H1 (cell line): ENCODE measurements around the gene MBLAC1. TPM values are rescaled to one million over a fixed set of nuclear protein-coding genes. Genes with fewer than 3 reads are reported as not detected.

Source experiments
- ATF3 ChIP-seq: IDR thresholded peaks from 2 replicates; pipeline ENCODE4 v1.6.1; 2011; ENCODE audit warnings: low read depth, mild to moderate bottlenecking, low read length; ENCODE audit not compliant: insufficient read depth
- BACH1 ChIP-seq: IDR thresholded peaks from 2 replicates; pipeline ENCODE4 v1.6.1; 2012; ENCODE audit warnings: low read length, improper control_type of control experiment
- BCL11A ChIP-seq, 2 experiments: IDR thresholded peaks; one replicate each; pipeline ENCODE4 v1.6.1; 2011; ENCODE audit warnings: low read depth in 2 of 2, low read length in 2 of 2, mild to moderate bottlenecking in 2 of 2
- CBX8 ChIP-seq: fragments of 300-800, 300-1000 bp; sonication (generic); IDR thresholded peaks from 2 replicates; pipeline ENCODE4 v1.7.1; 2016; ENCODE audit warnings: low read depth, low read length, borderline replicate concordance
- CREB1 ChIP-seq: IDR thresholded peaks from 2 replicates; pipeline ENCODE4 v1.6.1; 2012; ENCODE audit warnings: inconsistent platforms
- E2F6 ChIP-seq: IDR thresholded peaks from 2 replicates; pipeline ENCODE4 v1.6.1; 2012; ENCODE audit warnings: inconsistent platforms
- GTF2F1 ChIP-seq: IDR thresholded peaks from 2 replicates; pipeline ENCODE4 v1.6.1; 2012; ENCODE audit warnings: low read depth, low read length, improper control_type of control experiment, borderline replicate concordance
- HDAC6 ChIP-seq: IDR thresholded peaks from one replicate; pipeline ENCODE4 v1.7.1; 2012; ENCODE audit warnings: low read depth, mild to moderate bottlenecking, inconsistent platforms, low read length, moderate library complexity
- JUN ChIP-seq: IDR thresholded peaks from 2 replicates; pipeline ENCODE4 v1.6.1; 2011; ENCODE audit warnings: low read depth, mild to moderate bottlenecking, improper control_type of control experiment, low read length
- KDM4A ChIP-seq: IDR thresholded peaks from one replicate; pipeline ENCODE4 v1.7.1; 2012; ENCODE audit warnings: low read depth, mild to moderate bottlenecking, moderate library complexity, low read length, inconsistent platforms; ENCODE audit not compliant: severe bottlenecking
- MAFK ChIP-seq: IDR thresholded peaks from 2 replicates; pipeline ENCODE4 v1.6.1; 2012; ENCODE audit warnings: low read depth, mild to moderate bottlenecking, improper control_type of control experiment, low read length
- RNF2 ChIP-seq: fragments of 200-900, 300-1000 bp; sonication (generic); IDR thresholded peaks from 2 replicates; pipeline ENCODE4 v1.7.1; 2016; ENCODE audit warnings: borderline replicate concordance, low read depth, mild to moderate bottlenecking, antibody characterized with exemption, low read length; ENCODE audit not compliant: poor library complexity, severe bottlenecking; ENCODE audit errors: missing control alignments
- SP2 ChIP-seq: IDR thresholded peaks from 2 replicates; pipeline ENCODE4 v1.6.1; 2012; ENCODE audit warnings: mild to moderate bottlenecking, low read length, inconsistent platforms
- SRF ChIP-seq: IDR thresholded peaks from 2 replicates; pipeline ENCODE4 v1.6.1; 2011; ENCODE audit warnings: mild to moderate bottlenecking, low read depth, low read length, moderate library complexity
- SUZ12 ChIP-seq: fragments of 200-600 bp; sonication (generic); IDR thresholded peaks from 2 replicates; pipeline ENCODE4 v1.6.1; 2012; ENCODE audit warnings: mild to moderate bottlenecking, inconsistent platforms, low read length, moderate library complexity, mixed read lengths
- TBP ChIP-seq: IDR thresholded peaks from 2 replicates; pipeline ENCODE4 v1.6.1; 2011; ENCODE audit warnings: low read depth, low read length, improper control_type of control experiment
- USF2 ChIP-seq: IDR thresholded peaks from 2 replicates; pipeline ENCODE4 v1.6.1; 2011; ENCODE audit warnings: low read length, improper control_type of control experiment
- ZNF274 ChIP-seq: IDR thresholded peaks from 2 replicates; pipeline ENCODE4 v1.7.0; 2012; ENCODE audit warnings: low read length, borderline replicate concordance; ENCODE audit errors: extremely low read depth
- polyA plus RNA-seq, 7 experiments: library from polyadenylated mRNA; depleted of rRNA in 3 of 7; stranded (reverse) in 5 of 7; unstranded in 2 of 7; fragments of >200 nt in 5 of 7; fragments of 200-250 nt in 2 of 7; gene quantifications; 1 replicate in 5 of 7; 2 replicates in 1 of 7; 4 replicates in 1 of 7; pipeline versions ENCODE4 v1.2.1 to v1.2.3, GENCODE V29; 2011 to 2013; ENCODE audit warnings: missing spikeins in 2 of 7, mixed read lengths in 2 of 7
- total RNA-seq: library from RNA; stranded (reverse); fragmentation: NEBNext Ultra II Directional; extraction: Animal tissue kit (Norgen Biotek cat#: 25700); gene quantifications from 2 replicates; pipeline ENCODE4 v1.2.1, GENCODE V29; 2021

Gene MBLAC1
- total and polyA plus RNA-seq, 2 of the 8 experiments (the other 6 are each of a cell fraction or from before 2014, with no cell fraction given): 1.00 to 1.7 TPM

GRCh38 chr7:100101016-100101862 is 25.5 kb upstream of the MBLAC1 start, which contains the start of the genes AP4M1 and MCM7 (continued):
- TF ChIP-seq GTF2F1 (no peak; the same call in 1 of the 2 replicates), CREB1 (peak; percentile 33; the same call in 1 of the 2 replicates), RNF2 (no peak), USF2 (peak; percentile 97), BCL11A (IDR thresholded peaks at IDR 0.05; ENCODE audit: low read depth in 2 of 2, low read length in 2 of 2) (no peak), BACH1 (no peak), E2F6 (peak; percentile 96), HDAC6 (no peak), MAFK (no peak), JUN (no peak), TBP (peak; percentile 91), SRF (no peak), KDM4A (no peak), ZNF274 (no peak), SP2 (no peak; the same call in 1 of the 2 replicates), ATF3 (peak; percentile 83), CBX8 (no peak), SUZ12 (no peak)
